Skeletal muscle cell (primary cell): ENCODE data around the gene CDC42SE2.
"Not testable (repeated sequence)": the region's sequence is repeated elsewhere in the genome, so short reads cannot be mapped to it uniquely, and the experiment has no call there.

ENCODE experiments used
- DNase-seq: peaks from one replicate; pipeline ENCODE4 v3.0.0-alpha.2; 2010; ENCODE audit warnings: low read depth
- H3K4me3 ChIP-seq: 2 replicates; pipeline ENCODE4 v1.5.1; 2011; ENCODE audit warnings: low read depth, mild to moderate bottlenecking, control low read depth, low read length, moderate library complexity

The CDC42SE2 gene

GRCh38 chr5:131304414-131304813 is 40.6 kb downstream of the CDC42SE2 start:
- DNase-seq: no peak
- H3K4me3 ChIP-seq: no peak overlapping the region

- H3K4me3 ChIP-seq: no peak overlapping the region
- DNase-seq: no peak
Measured at GRCh38 chr5:131305138-131305689, 41.4 kb downstream of the CDC42SE2 start.

- H3K4me3 ChIP-seq: no peak overlapping the region
- DNase-seq: no peak
Measured at GRCh38 chr5:131305906-131306305, 42.1 kb downstream of the CDC42SE2 start.

GRCh38 chr5:131312235-131312772 is 48.5 kb downstream of the CDC42SE2 start:
- H3K4me3 ChIP-seq, DNase-seq: not testable (repeated sequence)

- no peak overlapping the region for H3K4me3 ChIP-seq
- DNase-seq: no peak
Measured at GRCh38 chr5:131316026-131316425, 52.2 kb downstream of the CDC42SE2 start.

- no peak overlapping the region for H3K4me3 ChIP-seq
- no peak for DNase-seq
Measured at GRCh38 chr5:131316822-131317221, 53.0 kb downstream of the CDC42SE2 start.

- DNase-seq: no peak
- no peak overlapping the region for H3K4me3 ChIP-seq
Measured at GRCh38 chr5:131318455-131318854, 54.6 kb downstream of the CDC42SE2 start.

GRCh38 chr5:131321066-131321465 is 57.2 kb downstream of the CDC42SE2 start:
- H3K4me3 ChIP-seq: no peak overlapping the region
- DNase-seq: no peak

- no peak overlapping the region for H3K4me3 ChIP-seq
- DNase-seq: no peak
Measured at GRCh38 chr5:131322926-131323325, 59.1 kb downstream of the CDC42SE2 start.

- H3K4me3 ChIP-seq: no peak overlapping the region
- no peak for DNase-seq
Measured at GRCh38 chr5:131323378-131323777, 59.5 kb downstream of the CDC42SE2 start.

- H3K4me3 ChIP-seq: no peak overlapping the region
- DNase-seq: no peak
Measured at GRCh38 chr5:131324303-131324702, 60.5 kb downstream of the CDC42SE2 start.

- peak; percentile 36 for DNase-seq
- H3K4me3 ChIP-seq: no peak overlapping the region
Measured at GRCh38 chr5:131328536-131329285, 64.9 kb downstream of the CDC42SE2 start.

GRCh38 chr5:131329286-131329560 is 65.4 kb downstream of the CDC42SE2 start:
- DNase-seq: no peak
- H3K4me3 ChIP-seq: no peak overlapping the region

GRCh38 chr5:131330031-131330430 is 66.2 kb downstream of the CDC42SE2 start:
- DNase-seq: no peak
- H3K4me3 ChIP-seq: no peak overlapping the region

- H3K4me3 ChIP-seq, DNase-seq: not testable (repeated sequence)
Measured at GRCh38 chr5:131335756-131336155, 71.9 kb downstream of the CDC42SE2 start.

GRCh38 chr5:131336801-131337200 is 72.9 kb downstream of the CDC42SE2 start:
- DNase-seq, H3K4me3 ChIP-seq: not testable (repeated sequence)

- not testable (repeated sequence) for DNase-seq
Measured at GRCh38 chr5:131337240-131338050, 73.6 kb downstream of the CDC42SE2 start.

GRCh38 chr5:131338051-131338453 is 74.2 kb downstream of the CDC42SE2 start:
- DNase-seq: no peak
- H3K4me3 ChIP-seq: no peak overlapping the region

More at GRCh38 chr5:131337240-131338050, 73.6 kb downstream of the CDC42SE2 start:
- not testable (repeated sequence) for H3K4me3 ChIP-seq

- not testable (repeated sequence) for H3K4me3 ChIP-seq, DNase-seq
Measured at GRCh38 chr5:131344288-131344687, 80.4 kb downstream of the CDC42SE2 start.

- H3K4me3 ChIP-seq, DNase-seq: not testable (repeated sequence)
Measured at GRCh38 chr5:131346204-131346603, 82.4 kb downstream of the CDC42SE2 start.
